Neural cell (in vitro differentiated cells): ENCODE data around the gene RSRC1. TPM values are rescaled to one million over a fixed set of nuclear protein-coding genes. Genes with fewer than 3 reads are reported as not detected.
"Not testable (repeated sequence)": the region's sequence is repeated elsewhere in the genome, so short reads cannot be mapped to it uniquely, and the experiment has no call there.

Source experiments
- H2AFZ ChIP-seq: fragments of 200-600, 300-800 bp; sonication (generic), shearing (Covaris generic); 2 replicates; pipeline ENCODE4 v1.6.0; 2014; ENCODE audit warnings: low read depth, mild to moderate bottlenecking, antibody characterized with exemption, low read length, moderate library complexity
- H3F3A ChIP-seq: fragments of 200-600 bp; shearing (Covaris generic); 2 replicates; pipeline ENCODE4 v1.6.1; 2016; ENCODE audit warnings: mild to moderate bottlenecking, moderate library complexity, mixed read lengths, antibody characterized with exemption, low read length; ENCODE audit not compliant: insufficient read depth, poor library complexity, severe bottlenecking
- H3K27ac ChIP-seq: fragments of 200-600, 300-800 bp; sonication (generic), shearing (Covaris generic); 2 replicates; pipeline ENCODE4 v1.5.1; 2014; ENCODE audit warnings: mild to moderate bottlenecking, low read length, moderate library complexity
- H3K27me3 ChIP-seq: fragments of 300-800, 200-600 bp; sonication (generic), shearing (Covaris generic); 2 replicates; pipeline ENCODE4 v1.6.0; 2014; ENCODE audit warnings: mild to moderate bottlenecking, low read depth, low read length, moderate library complexity; ENCODE audit not compliant: insufficient read depth
- H3K36me3 ChIP-seq: fragments of 300-800, 200-600 bp; sonication (generic), shearing (Covaris generic); 2 replicates; pipeline ENCODE4 v1.5.1; 2014; ENCODE audit warnings: mild to moderate bottlenecking, antibody characterized with exemption, low read length, moderate library complexity; ENCODE audit not compliant: insufficient read depth
- H3K4me2 ChIP-seq: fragments of 300-800, 200-600 bp; sonication (generic), shearing (Covaris generic); 2 replicates; pipeline ENCODE4 v1.6.0; 2014; ENCODE audit warnings: mild to moderate bottlenecking, low read length
- H3K4me3 ChIP-seq: fragments of 300-800, 200-600 bp; sonication (generic), shearing (Covaris generic); 2 replicates; pipeline ENCODE4 v1.5.1; 2014; ENCODE audit warnings: mild to moderate bottlenecking, low read length, moderate library complexity
- H3K79me2 ChIP-seq: fragments of 200-600 bp; shearing (Covaris generic); replicated peaks from 2 replicates; pipeline ENCODE4 v1.6.0; 2014; ENCODE audit warnings: mild to moderate bottlenecking, low read length, moderate library complexity; ENCODE audit not compliant: insufficient read depth
- H3K9ac ChIP-seq: fragments of 300-800, 200-600 bp; sonication (generic), shearing (Covaris generic); 2 replicates; pipeline ENCODE4 v1.6.1; 2016; ENCODE audit warnings: mild to moderate bottlenecking, low read length, mixed read lengths
- H3K9me2 ChIP-seq: fragments of 200-600 bp; shearing (Covaris generic); 2 replicates; pipeline ENCODE4 v1.6.1; 2016; ENCODE audit warnings: mild to moderate bottlenecking, low read length, mixed read lengths; ENCODE audit not compliant: insufficient read depth
- H3K9me3 ChIP-seq: fragments of 200-600, 300-800 bp; sonication (generic), shearing (Covaris generic); 2 replicates; pipeline ENCODE4 v1.6.1; 2016; ENCODE audit warnings: mild to moderate bottlenecking, mixed run types, low read length, moderate library complexity, mixed read lengths
- H4K20me1 ChIP-seq: fragments of 200-600 bp; shearing (Covaris generic); 2 replicates; pipeline ENCODE4 v1.6.1; 2016; ENCODE audit warnings: mild to moderate bottlenecking, mixed run types; ENCODE audit not compliant: insufficient read depth
- EP300 ChIP-seq: fragments of 450-650 bp; conservative IDR thresholded peaks from 2 replicates; pipeline ENCODE4 v1.6.1; 2014; ENCODE audit warnings: antibody characterized with exemption, mild to moderate bottlenecking, moderate library complexity; ENCODE audit not compliant: poor library complexity, severe bottlenecking
- EZH2 ChIP-seq: fragments of 200-600, 300-800 bp; shearing (Covaris generic), sonication (generic); IDR thresholded peaks from 2 replicates; pipeline ENCODE4 v1.6.1; 2014; ENCODE audit warnings: antibody characterized with exemption, low read length, borderline replicate concordance, mild to moderate bottlenecking; ENCODE audit not compliant: insufficient read depth, poor library complexity, severe bottlenecking
- MXI1 ChIP-seq: fragments of 450-650 bp; conservative IDR thresholded peaks from 2 replicates; pipeline ENCODE4 v1.6.1; 2014; ENCODE audit warnings: antibody characterized with exemption, mild to moderate bottlenecking; ENCODE audit not compliant: poor library complexity, severe bottlenecking
- POLR2AphosphoS5 ChIP-seq: IDR thresholded peaks from 2 replicates; pipeline ENCODE4 v1.6.1; 2012
- RAD21 ChIP-seq: fragments of 450-650 bp; conservative IDR thresholded peaks from 2 replicates; pipeline ENCODE4 v1.6.1; 2014; ENCODE audit warnings: antibody characterized with exemption, mild to moderate bottlenecking, moderate library complexity
- SMC3 ChIP-seq: fragments of 450-650 bp; conservative IDR thresholded peaks from 2 replicates; pipeline ENCODE4 v1.6.1; 2014; ENCODE audit warnings: antibody characterized with exemption, mild to moderate bottlenecking, moderate library complexity; ENCODE audit not compliant: poor library complexity
- TAF1 ChIP-seq: IDR thresholded peaks from 2 replicates; pipeline ENCODE4 v1.6.1; 2012; ENCODE audit warnings: low read depth
- polyA plus RNA-seq: library from polyadenylated mRNA; depleted of rRNA; stranded (reverse); fragments of >200 nt; gene quantifications from 2 replicates; pipeline ENCODE4 v1.2.3, GENCODE V29; 2014
- TF ChIP-seq, protein P1 (sequence below): fragments of 450-650 bp; IDR thresholded peaks from 2 replicates; pipeline ENCODE4 v1.5.1; 2014; ENCODE audit warnings: antibody characterized with exemption, mild to moderate bottlenecking, moderate library complexity; ENCODE audit not compliant: poor library complexity, severe bottlenecking
- TF ChIP-seq, protein P2 (sequence below): IDR thresholded peaks from 2 replicates; pipeline ENCODE4 v1.6.1; 2012; ENCODE audit warnings: borderline replicate concordance

The RSRC1 gene
- polyA plus RNA-seq, 1 donor from 2014 or later = 28.1 TPM

GRCh38 chr3:158111861-158112260 lies 2.0 kb downstream of the RSRC1 start:
- Histone ChIP-seq H3K4me2 (no peak overlapping the region), H2AFZ (no peak overlapping the region), H3K27ac (no peak overlapping the region), H3K9me2 (no peaks in the 10 kb centered on the region), H3K9me3 (no peaks in the 10 kb centered on the region), H3K79me2 (peaks cover 13% of the 10 kb centered on the region), H4K20me1 (no peaks in the 10 kb centered on the region), H3F3A (no peaks in the 10 kb centered on the region), H3K9ac (no peak overlapping the region), H3K27me3 (peaks cover 28% of the 10 kb centered on the region), H3K4me3 (peak overlapping the region; percentile 83), H3K36me3 (no peaks in the 10 kb centered on the region)
- TF ChIP-seq, protein P1, sequence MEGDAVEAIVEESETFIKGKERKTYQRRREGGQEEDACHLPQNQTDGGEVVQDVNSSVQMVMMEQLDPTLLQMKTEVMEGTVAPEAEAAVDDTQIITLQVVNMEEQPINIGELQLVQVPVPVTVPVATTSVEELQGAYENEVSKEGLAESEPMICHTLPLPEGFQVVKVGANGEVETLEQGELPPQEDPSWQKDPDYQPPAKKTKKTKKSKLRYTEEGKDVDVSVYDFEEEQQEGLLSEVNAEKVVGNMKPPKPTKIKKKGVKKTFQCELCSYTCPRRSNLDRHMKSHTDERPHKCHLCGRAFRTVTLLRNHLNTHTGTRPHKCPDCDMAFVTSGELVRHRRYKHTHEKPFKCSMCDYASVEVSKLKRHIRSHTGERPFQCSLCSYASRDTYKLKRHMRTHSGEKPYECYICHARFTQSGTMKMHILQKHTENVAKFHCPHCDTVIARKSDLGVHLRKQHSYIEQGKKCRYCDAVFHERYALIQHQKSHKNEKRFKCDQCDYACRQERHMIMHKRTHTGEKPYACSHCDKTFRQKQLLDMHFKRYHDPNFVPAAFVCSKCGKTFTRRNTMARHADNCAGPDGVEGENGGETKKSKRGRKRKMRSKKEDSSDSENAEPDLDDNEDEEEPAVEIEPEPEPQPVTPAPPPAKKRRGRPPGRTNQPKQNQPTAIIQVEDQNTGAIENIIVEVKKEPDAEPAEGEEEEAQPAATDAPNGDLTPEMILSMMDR = no peak
- no peak for TF ChIP-seq POLR2AphosphoS5
- TF ChIP-seq, protein P2, sequence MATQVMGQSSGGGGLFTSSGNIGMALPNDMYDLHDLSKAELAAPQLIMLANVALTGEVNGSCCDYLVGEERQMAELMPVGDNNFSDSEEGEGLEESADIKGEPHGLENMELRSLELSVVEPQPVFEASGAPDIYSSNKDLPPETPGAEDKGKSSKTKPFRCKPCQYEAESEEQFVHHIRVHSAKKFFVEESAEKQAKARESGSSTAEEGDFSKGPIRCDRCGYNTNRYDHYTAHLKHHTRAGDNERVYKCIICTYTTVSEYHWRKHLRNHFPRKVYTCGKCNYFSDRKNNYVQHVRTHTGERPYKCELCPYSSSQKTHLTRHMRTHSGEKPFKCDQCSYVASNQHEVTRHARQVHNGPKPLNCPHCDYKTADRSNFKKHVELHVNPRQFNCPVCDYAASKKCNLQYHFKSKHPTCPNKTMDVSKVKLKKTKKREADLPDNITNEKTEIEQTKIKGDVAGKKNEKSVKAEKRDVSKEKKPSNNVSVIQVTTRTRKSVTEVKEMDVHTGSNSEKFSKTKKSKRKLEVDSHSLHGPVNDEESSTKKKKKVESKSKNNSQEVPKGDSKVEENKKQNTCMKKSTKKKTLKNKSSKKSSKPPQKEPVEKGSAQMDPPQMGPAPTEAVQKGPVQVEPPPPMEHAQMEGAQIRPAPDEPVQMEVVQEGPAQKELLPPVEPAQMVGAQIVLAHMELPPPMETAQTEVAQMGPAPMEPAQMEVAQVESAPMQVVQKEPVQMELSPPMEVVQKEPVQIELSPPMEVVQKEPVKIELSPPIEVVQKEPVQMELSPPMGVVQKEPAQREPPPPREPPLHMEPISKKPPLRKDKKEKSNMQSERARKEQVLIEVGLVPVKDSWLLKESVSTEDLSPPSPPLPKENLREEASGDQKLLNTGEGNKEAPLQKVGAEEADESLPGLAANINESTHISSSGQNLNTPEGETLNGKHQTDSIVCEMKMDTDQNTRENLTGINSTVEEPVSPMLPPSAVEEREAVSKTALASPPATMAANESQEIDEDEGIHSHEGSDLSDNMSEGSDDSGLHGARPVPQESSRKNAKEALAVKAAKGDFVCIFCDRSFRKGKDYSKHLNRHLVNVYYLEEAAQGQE = no peak

GRCh38 chr3:158113595-158113994 lies 3.7 kb downstream of the RSRC1 start:
- Histone ChIP-seq H3K27me3 (peaks cover 11% of the 10 kb centered on the region), H3K79me2 (peaks cover 13% of the 10 kb centered on the region)
- not testable (repeated sequence) for H2AFZ ChIP-seq, H3K9me2 ChIP-seq, H3F3A ChIP-seq, H3K4me2 ChIP-seq, H3K27ac ChIP-seq, H3K4me3 ChIP-seq, H3K9ac ChIP-seq, H3K9me3 ChIP-seq, H4K20me1 ChIP-seq, H3K36me3 ChIP-seq

DNA sequence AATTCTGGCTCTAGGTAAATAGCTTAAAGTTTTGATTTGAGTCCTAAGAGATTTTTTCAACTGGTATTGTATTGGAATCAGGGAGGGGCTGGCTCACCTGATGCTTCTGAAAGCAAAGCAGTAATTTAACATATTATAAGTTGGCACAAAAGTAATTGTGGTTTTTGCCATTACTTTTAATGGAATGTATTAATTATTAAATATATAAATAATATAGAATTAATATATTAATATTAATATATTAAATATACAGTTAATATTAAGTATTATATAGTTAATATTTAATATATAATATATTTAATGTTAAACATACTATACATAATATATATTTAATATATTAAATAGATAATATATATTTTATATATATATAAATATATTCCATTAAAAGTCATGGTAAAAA lies 10.4 kb downstream of the RSRC1 start:
- H2AFZ ChIP-seq = no peak overlapping the region
- no peaks in the 10 kb centered on the region for H3F3A ChIP-seq
- H3K9me3 ChIP-seq = no peaks in the 10 kb centered on the region
- no peaks in the 10 kb centered on the region for H3K9me2 ChIP-seq
- H3K36me3 ChIP-seq = no peaks in the 10 kb centered on the region
- no peak overlapping the region for H3K4me3 ChIP-seq
- TF ChIP-seq POLR2AphosphoS5 (no peak), MXI1 (no peak), RAD21 (no peak), TAF1 (no peak), SMC3 (no peak), EZH2 (no peak), EP300 (no peak)
- TF ChIP-seq, protein P2 = no peak
- TF ChIP-seq, protein P1 = no peak
- H3K79me2 ChIP-seq = no peaks in the 10 kb centered on the region
- H4K20me1 ChIP-seq = no peaks in the 10 kb centered on the region
- no peaks in the 10 kb centered on the region for H3K27me3 ChIP-seq
- no peak overlapping the region for H3K9ac ChIP-seq
- no peak overlapping the region for H3K4me2 ChIP-seq
- H3K27ac ChIP-seq = no peak overlapping the region
